Measurements from ENCODE around the gene JAZF1.
A peak's percentile ranks its signal among the peaks of the same experiment; 100 is the strongest.

Gene JAZF1

GRCh38 chr7:27994639-27995038, 186.0 kb downstream of the JAZF1 start:
- no peak overlapping the region for H3K4me2 ChIP-seq (ENCODE audit: low read depth, low read length)
- no peaks in the 10 kb centered on the region for H3K36me3 ChIP-seq (replicated peaks; ENCODE audit: insufficient read depth, low read length)
- no peak for TF ChIP-seq EZH2 (optimal IDR thresholded peaks at IDR 0.05; ENCODE audit: low read depth, low read length)
- no peak for TF ChIP-seq CTCF (IDR thresholded peaks at IDR 0.05; ENCODE audit: low read length)
- no peak for TF ChIP-seq EZH2phosphoT487 (IDR thresholded peaks at IDR 0.05; ENCODE audit: low read length)
- H3K27me3 ChIP-seq (replicated peaks; ENCODE audit: insufficient read depth, low read length) = no peaks in the 10 kb centered on the region
- no peaks in the 10 kb centered on the region for H3K9me2 ChIP-seq (replicated peaks; ENCODE audit: insufficient read depth, low read length)
- no peaks in the 10 kb centered on the region for H3K9me3 ChIP-seq (replicated peaks; ENCODE audit: insufficient read depth, low read length)
- peaks cover 25% of the 10 kb centered on the region for H3K4me1 ChIP-seq (ENCODE audit: low read length)
- H3K4me3 ChIP-seq (ENCODE audit: low read length) = no peak overlapping the region
- no peaks in the 10 kb centered on the region for H3F3A ChIP-seq (ENCODE audit: insufficient read depth, low read length)
- H2AFZ ChIP-seq (ENCODE audit: low read length) = no peak overlapping the region
- no peaks in the 10 kb centered on the region for H3K79me2 ChIP-seq (ENCODE audit: low read length)
- no peaks in the 10 kb centered on the region for H4K20me1 ChIP-seq (ENCODE audit: insufficient read depth, low read length)
- H3K9ac ChIP-seq (ENCODE audit: low read length) = no peak overlapping the region
- no peak for DNase-seq
- no peak overlapping the region for H3K27ac ChIP-seq (ENCODE audit: low read length)

- Histone ChIP-seq H3K36me3 (replicated peaks; ENCODE audit: insufficient read depth, low read length) (no peaks in the 10 kb centered on the region), H4K20me1 (ENCODE audit: insufficient read depth, low read length) (no peaks in the 10 kb centered on the region)
- peak; percentile 65 for DNase-seq
Observed at GRCh38 chr7:27992755-27993493, 187.7 kb downstream of the JAZF1 start.

GRCh38 chr7:27992097-27992496, 188.5 kb downstream of the JAZF1 start:
- Histone ChIP-seq H3K27me3 (replicated peaks; ENCODE audit: insufficient read depth, low read length) (no peaks in the 10 kb centered on the region), H3K4me1 (ENCODE audit: low read length) (peaks cover 25% of the 10 kb centered on the region), H2AFZ (ENCODE audit: low read length) (no peak overlapping the region), H3K9ac (ENCODE audit: low read length) (no peak overlapping the region), H3K27ac (ENCODE audit: low read length) (no peak overlapping the region), H3K4me2 (ENCODE audit: low read depth, low read length) (no peak overlapping the region), H3K79me2 (ENCODE audit: low read length) (no peaks in the 10 kb centered on the region), H3K9me2 (replicated peaks; ENCODE audit: insufficient read depth, low read length) (no peaks in the 10 kb centered on the region), H3K9me3 (replicated peaks; ENCODE audit: insufficient read depth, low read length) (no peaks in the 10 kb centered on the region), H3K4me3 (ENCODE audit: low read length) (no peak overlapping the region), H4K20me1 (ENCODE audit: insufficient read depth, low read length) (no peaks in the 10 kb centered on the region), H3F3A (ENCODE audit: insufficient read depth, low read length) (no peaks in the 10 kb centered on the region), H3K36me3 (replicated peaks; ENCODE audit: insufficient read depth, low read length) (no peaks in the 10 kb centered on the region)
- TF ChIP-seq EZH2 (optimal IDR thresholded peaks at IDR 0.05; ENCODE audit: low read depth, low read length) (no peak), CTCF (IDR thresholded peaks at IDR 0.05; ENCODE audit: low read length) (no peak), EZH2phosphoT487 (IDR thresholded peaks at IDR 0.05; ENCODE audit: low read length) (no peak)
- no peak for DNase-seq

More at GRCh38 chr7:27992755-27993493, 187.7 kb downstream of the JAZF1 start:
- no peak for TF ChIP-seq EZH2phosphoT487 (IDR thresholded peaks at IDR 0.05; ENCODE audit: low read length)
- no peak for TF ChIP-seq EZH2 (optimal IDR thresholded peaks at IDR 0.05; ENCODE audit: low read depth, low read length)
- no peak for TF ChIP-seq CTCF (IDR thresholded peaks at IDR 0.05; ENCODE audit: low read length)
- no peaks in the 10 kb centered on the region for H3K9me2 ChIP-seq (replicated peaks; ENCODE audit: insufficient read depth, low read length)
- no peak overlapping the region for H3K9ac ChIP-seq (ENCODE audit: low read length)
- no peak overlapping the region for H2AFZ ChIP-seq (ENCODE audit: low read length)
- no peak overlapping the region for H3K27ac ChIP-seq (ENCODE audit: low read length)
- no peak overlapping the region for H3K4me3 ChIP-seq (ENCODE audit: low read length)
- no peaks in the 10 kb centered on the region for H3K9me3 ChIP-seq (replicated peaks; ENCODE audit: insufficient read depth, low read length)
- H3K79me2 ChIP-seq (ENCODE audit: low read length) = no peaks in the 10 kb centered on the region
- peaks cover 25% of the 10 kb centered on the region for H3K4me1 ChIP-seq (ENCODE audit: low read length)
- H3K4me2 ChIP-seq (ENCODE audit: low read depth, low read length) = no peak overlapping the region
- no peaks in the 10 kb centered on the region for H3K27me3 ChIP-seq (replicated peaks; ENCODE audit: insufficient read depth, low read length)
- no peaks in the 10 kb centered on the region for H3F3A ChIP-seq (ENCODE audit: insufficient read depth, low read length)

Measured in MM.1S (cell line).